ENCODE results near the gene EID3. TPM values are rescaled to one million over a fixed set of nuclear protein-coding genes. Genes with fewer than 3 reads are reported as not detected.

EID3 gene
- total RNA-seq, 1 experiment from 2014 or later: 0.63 TPM

DNA sequence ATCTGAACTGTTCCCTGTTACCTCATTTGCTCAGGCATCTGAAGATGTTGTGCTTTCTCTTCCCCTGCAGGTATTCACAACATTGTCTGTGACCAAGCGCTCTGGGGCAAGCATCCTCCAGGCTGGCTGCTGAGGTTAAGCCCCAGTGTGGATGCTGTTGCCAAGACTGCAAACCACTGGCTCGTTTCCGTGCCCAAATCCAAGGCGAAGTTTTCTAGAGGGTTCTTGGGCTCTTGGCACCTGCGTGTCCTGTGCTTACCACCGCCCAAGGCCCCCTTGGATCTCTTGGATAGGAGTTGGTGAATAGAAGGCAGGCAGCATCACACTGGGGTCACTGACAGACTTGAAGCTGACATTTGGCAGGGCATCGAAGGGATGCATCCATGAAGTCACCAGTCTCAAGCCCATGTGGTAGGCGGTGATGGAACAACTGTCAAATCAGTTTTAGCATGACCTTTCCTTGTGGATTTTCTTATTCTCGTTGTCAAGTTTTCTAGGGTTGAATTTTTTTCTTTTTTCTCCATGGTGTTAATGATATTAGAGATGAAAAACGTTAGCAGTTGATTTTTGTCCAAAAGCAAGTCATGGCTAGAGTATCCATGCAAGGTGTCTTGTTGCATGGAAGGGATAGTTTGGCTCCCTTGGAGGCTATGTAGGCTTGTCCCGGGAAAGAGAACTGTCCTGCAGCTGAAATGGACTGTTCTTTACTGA, 44.9 kb downstream of the EID3 start:
- H3K4me3 ChIP-seq: no peak overlapping the region
- no peaks in the 10 kb centered on the region for H3K4me1 ChIP-seq
- H3K27ac ChIP-seq: no peak overlapping the region
- H3K27me3 ChIP-seq: no peaks in the 10 kb centered on the region
- no peaks in the 10 kb centered on the region for H3K9me3 ChIP-seq (replicated peaks)
- peaks cover 30% of the 10 kb centered on the region for H3K36me3 ChIP-seq
- DNase-seq: no peak

DNA sequence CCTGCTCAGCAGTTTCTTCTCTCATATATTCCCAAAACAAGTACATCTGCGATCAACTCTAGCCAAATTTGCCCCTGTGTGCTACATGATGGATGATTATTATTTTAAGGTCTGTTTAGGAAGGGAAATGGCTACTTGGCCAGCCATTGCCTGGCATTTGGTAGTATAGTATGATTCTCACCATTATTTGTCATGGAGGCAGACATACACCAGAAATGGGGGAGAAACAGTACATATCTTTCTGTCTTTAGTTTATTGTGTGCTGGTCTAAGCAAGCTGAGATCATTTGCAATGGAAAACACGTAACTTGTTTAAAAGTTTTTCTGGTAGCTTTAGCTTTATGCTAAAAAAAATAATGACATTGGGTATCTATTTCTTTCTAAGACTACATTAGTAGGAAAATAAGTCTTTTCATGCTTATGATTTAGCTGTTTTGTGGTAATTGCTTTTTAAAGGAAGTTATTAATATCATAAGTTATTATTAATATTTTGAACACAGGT, 45.5 kb downstream of the EID3 start:
- Histone ChIP-seq H3K9me3 (replicated peaks) (no peaks in the 10 kb centered on the region), H3K36me3 (peaks cover 35% of the 10 kb centered on the region)

DNA sequence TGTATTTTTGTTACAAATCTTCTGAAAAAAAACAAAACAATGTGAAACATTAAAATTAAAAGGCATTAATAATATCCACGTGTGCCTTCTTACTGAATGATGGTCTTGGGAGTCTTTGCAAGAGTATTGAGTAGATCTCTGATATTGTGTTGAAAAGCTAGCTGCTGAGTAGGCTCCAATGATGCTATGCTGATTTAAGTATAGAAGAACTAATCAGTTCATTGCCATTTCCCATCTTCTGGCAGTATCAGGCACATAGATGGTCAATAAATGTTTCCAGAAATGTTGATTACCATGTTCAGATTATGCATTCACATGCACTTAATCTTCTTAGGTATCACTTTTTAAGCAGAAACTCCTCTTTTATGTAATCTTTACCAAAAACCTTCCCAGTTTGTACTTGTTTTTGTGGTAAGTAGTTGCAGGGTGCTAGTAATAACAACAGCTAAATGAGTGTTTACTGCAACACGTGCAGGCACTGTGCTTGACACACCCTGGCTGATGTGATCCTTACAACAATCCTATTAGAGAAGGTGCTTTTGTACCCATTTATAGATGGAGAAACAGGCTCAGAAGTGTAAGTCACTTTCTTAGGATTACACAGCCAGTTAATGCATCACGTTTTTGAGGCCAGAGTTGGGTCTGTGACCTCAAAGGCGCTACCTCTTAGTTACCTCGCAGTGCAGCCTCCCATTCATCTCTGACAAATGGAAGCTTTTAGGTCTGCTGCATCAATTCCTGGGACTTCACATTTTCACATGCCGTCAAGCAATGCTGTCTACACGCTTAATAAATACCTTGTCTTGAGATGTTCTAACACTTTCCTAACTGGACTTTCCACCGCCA, 46.9 kb downstream of the EID3 start:
- Histone ChIP-seq H3K27me3 (no peaks in the 10 kb centered on the region), H3K4me1 (no peaks in the 10 kb centered on the region), H3K9me3 (replicated peaks) (no peaks in the 10 kb centered on the region), H3K4me3 (no peak overlapping the region), H3K27ac (no peak overlapping the region), H3K36me3 (peaks cover 35% of the 10 kb centered on the region)
- no peak for DNase-seq

More for the DNA sequence above, 45.5 kb downstream of the EID3 start:
- H3K4me1 ChIP-seq: no peaks in the 10 kb centered on the region
- no peak for DNase-seq
- H3K27me3 ChIP-seq: no peaks in the 10 kb centered on the region
- no peak overlapping the region for H3K27ac ChIP-seq
- H3K4me3 ChIP-seq: no peak overlapping the region

DNA sequence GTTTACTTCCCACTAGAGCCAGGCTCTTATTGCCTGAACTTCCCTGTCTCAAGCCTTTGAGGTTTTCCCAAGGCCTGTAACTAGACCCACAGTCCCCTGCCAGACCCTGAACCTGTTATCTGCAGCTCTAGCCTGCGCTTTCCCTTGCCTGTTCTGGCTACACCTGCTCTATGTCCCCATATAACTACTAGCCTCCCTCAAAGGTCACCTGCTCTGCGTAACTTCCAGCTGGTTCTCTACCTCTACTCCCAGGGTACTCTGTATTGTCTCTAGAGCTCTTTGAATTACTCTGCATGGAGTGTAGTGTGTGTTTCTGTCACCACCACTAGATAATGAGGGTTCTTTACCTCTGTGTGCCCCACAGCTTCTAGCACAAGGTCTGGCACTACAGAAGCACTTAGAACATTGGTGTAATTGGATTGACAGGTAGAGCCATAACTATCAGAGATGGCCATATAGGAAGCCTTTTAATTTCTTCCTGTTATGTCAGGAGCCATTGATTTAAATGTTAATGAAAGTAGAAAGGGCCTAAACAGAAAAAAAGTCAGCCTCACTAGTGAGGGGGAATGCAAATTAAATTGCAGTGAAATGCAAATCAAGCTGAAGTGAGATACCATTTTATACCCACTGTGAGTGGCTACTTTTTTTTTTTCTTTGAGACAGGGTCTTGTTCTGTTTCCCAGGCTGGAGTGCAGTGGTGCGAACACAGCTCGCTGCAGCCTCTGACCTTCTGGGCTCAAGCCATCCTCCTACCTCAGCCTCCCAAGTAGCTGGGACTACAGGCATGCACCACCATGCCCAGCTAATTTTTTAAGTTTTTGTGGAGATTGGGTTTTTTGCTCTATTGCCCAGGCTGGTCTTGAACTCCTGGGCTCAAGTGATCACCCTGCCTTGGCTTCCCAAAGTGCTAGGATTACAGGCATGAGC, 47.8 kb downstream of the EID3 start:
- peaks cover 35% of the 10 kb centered on the region for H3K36me3 ChIP-seq
- DNase-seq: no peak
- H3K4me3 ChIP-seq: no peak overlapping the region
- H3K4me1 ChIP-seq: no peaks in the 10 kb centered on the region
- no peaks in the 10 kb centered on the region for H3K27me3 ChIP-seq
- no peak overlapping the region for H3K27ac ChIP-seq
- H3K9me3 ChIP-seq (replicated peaks): no peaks in the 10 kb centered on the region

DNA sequence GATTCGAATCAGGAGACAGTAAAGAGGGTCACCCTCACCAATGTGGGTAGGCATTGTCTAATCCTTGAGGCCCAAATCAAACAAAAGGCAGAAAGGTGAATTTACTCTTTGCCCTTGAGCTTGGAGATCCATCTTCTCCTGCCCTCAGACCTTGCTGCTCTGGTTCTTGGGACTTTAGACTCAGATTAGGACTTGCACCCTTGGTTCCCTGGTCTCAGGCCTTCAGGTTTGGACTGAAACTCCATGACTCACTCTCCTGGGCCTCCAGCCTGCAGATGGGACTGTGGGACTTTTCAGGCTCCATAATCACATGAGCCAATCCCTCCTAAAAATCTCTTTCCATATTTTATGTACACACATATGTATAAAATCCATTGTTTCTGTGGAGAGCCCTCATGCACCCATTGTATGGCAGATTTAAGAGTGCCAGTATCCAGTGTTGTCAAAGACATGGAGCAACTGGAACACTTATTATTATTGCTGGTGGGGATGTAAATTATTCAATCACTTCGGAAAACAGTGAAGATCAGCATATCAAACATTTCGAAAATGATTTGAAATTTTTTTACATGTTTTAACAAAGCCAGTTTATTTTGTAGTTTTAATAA, 48.7 kb downstream of the EID3 start:
- Histone ChIP-seq H3K9me3 (replicated peaks) (no peaks in the 10 kb centered on the region), H3K27ac (no peak overlapping the region), H3K4me1 (no peaks in the 10 kb centered on the region), H3K27me3 (no peaks in the 10 kb centered on the region), H3K4me3 (no peak overlapping the region), H3K36me3 (peaks cover 35% of the 10 kb centered on the region)
- DNase-seq: no peak

DNA sequence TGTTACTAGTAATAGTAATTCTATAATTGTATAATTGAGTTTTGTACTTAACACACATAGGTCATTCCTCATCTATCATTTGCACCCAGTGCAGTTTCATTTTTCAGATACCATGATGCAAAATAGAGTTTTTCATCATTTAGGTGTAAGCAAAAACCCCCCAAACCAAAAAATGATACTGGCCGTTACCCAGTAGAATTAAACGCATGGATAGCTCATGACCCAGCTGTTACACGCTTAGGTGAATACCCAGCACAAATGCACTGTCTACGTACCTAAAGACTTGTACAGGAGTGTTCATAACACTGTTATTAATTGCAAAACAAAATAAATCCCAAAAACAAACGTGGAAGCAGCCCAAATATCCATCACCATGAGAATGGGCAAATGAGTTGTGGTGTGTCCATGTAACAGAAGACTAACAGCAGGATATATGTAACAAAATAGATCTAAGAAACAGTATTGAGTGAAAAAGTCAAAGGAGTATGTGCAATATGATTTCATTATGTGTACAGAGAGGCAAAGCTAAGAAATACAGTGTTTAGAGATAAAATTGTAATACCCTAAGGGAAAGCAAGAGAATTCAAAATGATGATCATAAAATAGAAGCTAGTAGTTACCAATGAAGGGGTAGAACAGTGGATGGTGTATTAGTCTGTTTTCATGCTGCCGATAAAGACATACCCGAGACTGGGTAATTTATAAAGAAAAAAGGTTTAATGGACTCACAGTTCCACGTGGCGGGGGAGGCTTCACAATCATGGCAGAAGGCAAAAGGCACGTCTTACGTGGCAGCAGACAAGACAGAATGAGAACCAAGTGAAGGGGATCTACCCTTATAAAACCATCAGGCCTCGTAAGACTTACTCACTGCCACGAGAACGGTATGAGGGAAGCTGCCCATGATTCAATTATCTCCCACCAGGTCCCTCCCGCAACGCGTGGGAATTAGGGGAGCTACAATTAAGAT, 49.8 kb downstream of the EID3 start:
- no peak for DNase-seq
- H3K36me3 ChIP-seq: peaks cover 32% of the 10 kb centered on the region
- no peak overlapping the region for H3K27ac ChIP-seq
- no peak overlapping the region for H3K4me3 ChIP-seq
- no peaks in the 10 kb centered on the region for H3K4me1 ChIP-seq
- H3K27me3 ChIP-seq: no peaks in the 10 kb centered on the region
- no peaks in the 10 kb centered on the region for H3K9me3 ChIP-seq (replicated peaks)

DNA sequence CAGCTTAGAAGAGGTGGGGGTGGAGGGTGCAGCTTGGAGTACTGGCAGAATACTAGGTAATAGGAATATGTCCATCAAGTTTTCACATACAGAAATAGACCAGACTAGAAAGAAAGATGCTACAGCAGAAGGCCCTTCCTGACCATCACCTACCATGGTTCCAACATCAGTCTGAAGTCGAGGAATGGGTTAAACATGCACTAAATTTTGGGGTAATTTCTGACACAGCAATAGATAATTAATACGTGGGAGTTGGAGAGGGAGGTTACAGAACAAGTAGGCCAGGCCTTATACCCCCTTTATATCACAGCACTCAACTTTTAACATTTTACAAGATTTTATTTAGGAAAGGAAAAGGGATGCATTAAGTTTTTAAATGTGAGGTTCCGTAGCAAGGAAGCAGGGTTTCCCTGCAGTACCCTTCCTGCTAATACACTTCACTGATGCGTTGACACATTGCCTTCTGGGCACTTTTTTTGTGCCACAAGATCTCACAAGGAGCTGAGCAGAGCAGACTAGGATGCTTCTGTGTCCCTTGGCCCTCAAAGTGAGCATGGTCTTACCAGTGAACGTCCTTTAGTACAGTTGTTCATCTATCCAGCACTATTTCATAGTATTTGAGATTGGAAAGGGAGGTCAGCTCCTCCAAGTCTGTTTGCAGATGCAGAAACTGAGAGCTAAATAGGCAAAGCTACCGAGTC, 50.8 kb downstream of the EID3 start:
- DNase-seq: no peak
- no peak overlapping the region for H3K27ac ChIP-seq
- no peaks in the 10 kb centered on the region for H3K9me3 ChIP-seq (replicated peaks)
- H3K4me3 ChIP-seq: no peak overlapping the region
- no peaks in the 10 kb centered on the region for H3K27me3 ChIP-seq
- peaks cover 24% of the 10 kb centered on the region for H3K36me3 ChIP-seq
- no peaks in the 10 kb centered on the region for H3K4me1 ChIP-seq

Other genes with a start within 250 kb of the EID3 start
- gene HCFC2, start 239.2 kb upstream of the EID3 start, total RNA-seq (2014; rRNA removed; shearing (Covaris generic)): 10.8 and 16.1 TPM in 2 replicates
- gene NFYB, start 165.5 kb upstream of the EID3 start, total RNA-seq (2014; rRNA removed; shearing (Covaris generic)): 33.3 and 38.4 TPM in 2 replicates
- gene TXNRD1, start 88.0 kb upstream of the EID3 start, total RNA-seq (2014; rRNA removed; shearing (Covaris generic)): 70.0 and 72.8 TPM in 2 replicates
- gene CHST11, start 153.2 kb downstream of the EID3 start, total RNA-seq (2014; rRNA removed; shearing (Covaris generic)): 31.8 and 37.0 TPM in 2 replicates